C4-2B (cell line): ENCODE data around the gene NTN5.

Source experiments
- H3K27ac ChIP-seq: fragments of 450-650 bp; 2 replicates; pipeline ENCODE4 v1.5.1; 2017
- CTCF ChIP-seq: fragments of 450-650 bp; conservative IDR thresholded peaks from 2 replicates; pipeline ENCODE4 v1.5.1; 2017; ENCODE audit warnings: mild to moderate bottlenecking
- ZFX ChIP-seq: fragments of 450-650 bp; IDR thresholded peaks from 2 replicates; pipeline ENCODE4 v1.6.1; 2017

Gene NTN5

GRCh38 chr19:48611872-48612271 is 60.9 kb downstream of the NTN5 start:
- no peak for TF ChIP-seq ZFX
- no peak for TF ChIP-seq CTCF
- no peak overlapping the region for H3K27ac ChIP-seq
